Muscle layer of colon (tissue), 2 donors: Measurements from ENCODE around the gene CRYL1.

Source experiments
- H3K27ac ChIP-seq: one replicate; pipeline ENCODE4 v1.7.0; 2013; ENCODE audit warnings: low read depth, mild to moderate bottlenecking, low read length, moderate library complexity
- H3K27me3 ChIP-seq, 2 donors: one replicate each; pipeline ENCODE4 v1.7.0; 2013; ENCODE audit warnings: low read length in 2 of 2, mild to moderate bottlenecking in 2 of 2; ENCODE audit not compliant: insufficient read depth in 2 of 2, control insufficient read depth in 1 of 2
- H3K36me3 ChIP-seq: one replicate; pipeline ENCODE4 v1.7.0; 2013; ENCODE audit warnings: mild to moderate bottlenecking, low read length; ENCODE audit not compliant: insufficient read depth
- H3K4me1 ChIP-seq: one replicate; pipeline ENCODE4 v1.7.0; 2013; ENCODE audit warnings: mild to moderate bottlenecking, low read length; ENCODE audit not compliant: insufficient read depth
- H3K4me3 ChIP-seq, 2 donors: one replicate each; pipeline ENCODE4 v1.7.0; 2013; ENCODE audit warnings: low read length in 2 of 2, low read depth in 1 of 2, mild to moderate bottlenecking in 1 of 2, moderate library complexity in 1 of 2
- H3K9ac ChIP-seq: one replicate; pipeline ENCODE4 v1.7.0; 2013; ENCODE audit warnings: low read length
- H3K9me3 ChIP-seq: one replicate; pipeline ENCODE4 v1.7.0; 2013; ENCODE audit warnings: mild to moderate bottlenecking, low read length
- donor health status: abdominal sarcoma.
- donor health status: Adenocarcinoma of cecum.

CRYL1 gene

DNA sequence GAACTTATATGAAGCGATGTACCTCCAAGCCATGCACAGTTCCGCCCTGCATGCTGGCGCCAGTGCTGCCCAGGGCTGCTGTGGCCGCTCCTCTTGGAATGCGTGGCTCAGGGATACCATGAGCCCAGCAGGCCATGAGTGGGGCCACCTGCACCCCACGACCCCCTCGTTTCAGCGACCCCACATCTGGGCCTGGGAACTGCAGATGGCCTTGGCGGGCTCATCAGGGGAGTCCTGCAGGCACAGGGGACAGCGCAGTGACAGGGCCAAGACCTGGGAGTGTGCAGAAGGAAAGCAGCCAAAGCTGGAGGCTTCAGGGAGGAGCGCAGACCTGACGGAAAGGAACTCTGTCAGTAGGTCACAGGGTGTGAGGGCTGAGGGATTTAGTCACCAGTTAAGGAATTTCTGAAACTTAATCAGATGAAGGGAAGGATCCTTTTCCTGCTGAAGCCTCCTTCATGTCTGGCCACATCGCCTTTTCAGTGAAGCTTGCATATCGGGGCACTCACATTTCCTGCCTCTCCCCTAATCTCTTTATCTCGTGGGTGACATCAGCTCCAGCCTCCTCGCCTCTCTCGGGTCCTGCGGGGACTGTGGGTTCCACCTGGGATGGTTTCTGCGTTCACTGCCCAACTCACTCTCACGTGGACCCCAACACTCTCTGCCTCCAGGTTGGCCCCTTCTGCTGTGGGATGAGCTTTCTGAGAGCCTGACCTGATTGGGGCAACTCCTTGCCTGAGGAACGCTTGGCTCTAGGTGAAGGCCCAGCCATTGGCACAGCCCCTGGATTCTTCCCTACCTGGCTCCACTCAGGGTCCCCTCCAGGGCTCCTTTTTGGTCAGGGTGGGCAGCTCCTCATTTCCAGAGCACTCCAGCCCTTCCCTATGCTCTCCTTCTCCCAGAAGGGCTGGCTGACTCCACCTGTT lies 123.5 kb downstream of the CRYL1 start:
- H3K27me3 ChIP-seq: no peaks in the 10 kb centered on the region
- no peak overlapping the region for H3K9ac ChIP-seq
- H3K4me3 ChIP-seq: no peak overlapping the region
- H3K27ac ChIP-seq: no peak overlapping the region
- peaks cover 12% of the 10 kb centered on the region for H3K36me3 ChIP-seq
- no peaks in the 10 kb centered on the region for H3K9me3 ChIP-seq
- H3K4me1 ChIP-seq: no peaks in the 10 kb centered on the region

DNA sequence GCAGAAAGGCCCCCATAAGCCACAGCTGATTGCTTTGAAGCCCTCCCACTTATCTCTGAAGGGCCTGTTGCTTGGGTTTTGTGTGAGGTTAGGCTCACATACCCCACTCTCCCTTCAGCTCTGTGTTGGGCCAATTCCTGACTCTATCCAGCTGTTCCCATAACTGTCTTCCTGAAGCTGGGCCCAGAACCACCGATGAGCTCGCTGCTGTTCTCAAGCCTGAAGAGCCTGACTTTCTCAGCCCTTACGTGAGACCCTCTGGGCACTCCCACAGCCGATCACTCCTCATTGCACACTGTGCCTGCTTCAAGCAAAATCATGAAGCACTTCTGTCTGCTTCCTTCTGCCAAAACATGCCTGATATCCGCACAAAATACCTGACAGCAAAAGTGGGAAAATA lies 124.1 kb downstream of the CRYL1 start:
- Histone ChIP-seq H3K9me3 (no peaks in the 10 kb centered on the region), H3K27me3 (no peaks in the 10 kb centered on the region), H3K4me1 (no peaks in the 10 kb centered on the region), H3K4me3 (no peak overlapping the region), H3K9ac (no peak overlapping the region), H3K36me3 (peaks cover 12% of the 10 kb centered on the region), H3K27ac (no peak overlapping the region)

DNA sequence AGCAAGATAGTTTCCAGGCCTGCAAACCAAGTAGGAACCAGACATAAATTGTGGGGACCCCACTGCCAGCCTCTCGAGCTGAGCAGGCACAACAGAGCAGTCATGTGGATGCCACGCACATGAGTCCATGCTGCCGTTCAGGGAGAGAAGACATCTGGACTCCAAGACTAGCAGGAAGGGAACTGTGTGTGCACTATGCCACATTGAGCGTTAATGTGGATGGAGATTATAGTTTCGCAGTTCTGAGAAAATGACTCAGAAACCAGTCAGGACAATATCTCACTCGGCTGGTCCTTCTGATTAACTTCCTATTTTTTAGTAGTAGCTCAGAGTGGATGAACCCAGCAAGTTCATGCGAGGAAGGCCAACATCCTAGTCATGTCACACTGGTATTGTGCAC lies 124.9 kb downstream of the CRYL1 start:
- no peak overlapping the region for H3K9ac ChIP-seq
- H3K36me3 ChIP-seq: peaks cover 12% of the 10 kb centered on the region
- no peak overlapping the region for H3K4me3 ChIP-seq
- no peaks in the 10 kb centered on the region for H3K27me3 ChIP-seq
- H3K9me3 ChIP-seq: no peaks in the 10 kb centered on the region
- H3K4me1 ChIP-seq: no peaks in the 10 kb centered on the region
- H3K27ac ChIP-seq: no peak overlapping the region

DNA sequence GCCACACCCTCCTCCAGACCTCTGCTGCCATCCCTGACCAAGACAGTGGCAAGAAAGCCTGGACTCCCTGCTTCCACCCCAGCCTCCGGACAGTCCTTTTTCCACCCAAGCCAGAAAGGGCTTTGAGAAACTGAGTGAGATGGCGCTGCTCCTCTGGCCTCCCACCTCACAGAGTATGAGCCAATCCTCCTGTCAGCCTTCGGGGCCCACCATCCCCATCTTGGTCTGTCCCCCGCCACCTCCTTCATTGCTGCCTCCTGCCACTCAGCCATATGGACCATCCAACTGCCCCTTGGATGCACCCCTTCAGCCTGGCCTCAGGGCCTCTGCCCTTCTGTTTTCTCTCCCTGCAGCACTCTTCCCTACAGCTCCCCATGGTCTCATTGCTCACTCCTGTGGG lies 125.7 kb downstream of the CRYL1 start:
- no peaks in the 10 kb centered on the region for H3K9me3 ChIP-seq
- peaks cover 12% of the 10 kb centered on the region for H3K36me3 ChIP-seq
- no peak overlapping the region for H3K4me3 ChIP-seq
- H3K27me3 ChIP-seq: no peaks in the 10 kb centered on the region
- no peak overlapping the region for H3K9ac ChIP-seq
- H3K4me1 ChIP-seq: no peaks in the 10 kb centered on the region
- H3K27ac ChIP-seq: no peak overlapping the region

DNA sequence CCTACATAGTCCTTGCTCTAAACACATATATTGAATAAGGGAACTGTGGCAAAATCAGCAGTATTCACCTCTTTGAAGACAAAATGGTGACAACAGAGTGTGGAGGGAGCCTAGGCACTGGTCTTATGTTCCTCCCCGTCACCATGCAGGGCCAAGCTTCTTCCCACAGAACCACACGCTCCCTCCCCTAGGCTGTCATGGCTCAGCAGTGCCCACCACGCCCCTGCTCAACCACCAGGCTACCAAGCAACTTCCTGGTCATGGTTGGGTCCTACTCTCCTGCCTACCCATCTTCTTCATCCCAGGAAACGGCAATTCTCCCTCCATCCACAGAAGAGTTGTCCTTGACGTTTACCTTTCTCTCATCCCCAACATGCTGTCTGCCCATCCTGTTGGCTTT lies 126.1 kb downstream of the CRYL1 start:
- no peak overlapping the region for H3K9ac ChIP-seq
- no peak overlapping the region for H3K4me3 ChIP-seq
- H3K27ac ChIP-seq: no peak overlapping the region
- H3K27me3 ChIP-seq: no peaks in the 10 kb centered on the region
- H3K4me1 ChIP-seq: no peaks in the 10 kb centered on the region
- H3K36me3 ChIP-seq: peaks cover 12% of the 10 kb centered on the region
- H3K9me3 ChIP-seq: no peaks in the 10 kb centered on the region

DNA sequence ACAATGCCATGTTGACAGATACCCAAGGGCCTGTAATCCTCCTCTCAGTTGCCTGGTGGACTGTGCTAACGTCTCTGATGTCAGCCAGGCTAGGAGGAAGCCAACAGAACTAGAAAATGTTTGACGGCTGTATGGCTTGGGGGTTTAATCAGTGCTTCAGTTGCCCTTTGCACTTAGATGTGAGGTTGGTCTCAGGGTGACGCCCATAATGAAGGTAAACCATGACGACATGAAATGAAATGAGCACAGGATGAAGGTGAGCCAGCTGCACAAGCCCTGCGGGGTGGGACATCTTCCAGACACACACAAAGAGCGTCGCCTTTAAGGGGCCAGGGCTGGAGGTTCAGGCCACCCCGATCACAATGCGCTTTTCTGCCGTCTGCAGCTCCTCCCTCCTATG lies 127.2 kb downstream of the CRYL1 start:
- H3K4me3 ChIP-seq: no peak overlapping the region
- H3K9ac ChIP-seq: no peak overlapping the region
- no peaks in the 10 kb centered on the region for H3K4me1 ChIP-seq
- H3K27me3 ChIP-seq: no peaks in the 10 kb centered on the region
- no peak overlapping the region for H3K27ac ChIP-seq
- peaks cover 6% of the 10 kb centered on the region for H3K36me3 ChIP-seq
- H3K9me3 ChIP-seq: no peaks in the 10 kb centered on the region

DNA sequence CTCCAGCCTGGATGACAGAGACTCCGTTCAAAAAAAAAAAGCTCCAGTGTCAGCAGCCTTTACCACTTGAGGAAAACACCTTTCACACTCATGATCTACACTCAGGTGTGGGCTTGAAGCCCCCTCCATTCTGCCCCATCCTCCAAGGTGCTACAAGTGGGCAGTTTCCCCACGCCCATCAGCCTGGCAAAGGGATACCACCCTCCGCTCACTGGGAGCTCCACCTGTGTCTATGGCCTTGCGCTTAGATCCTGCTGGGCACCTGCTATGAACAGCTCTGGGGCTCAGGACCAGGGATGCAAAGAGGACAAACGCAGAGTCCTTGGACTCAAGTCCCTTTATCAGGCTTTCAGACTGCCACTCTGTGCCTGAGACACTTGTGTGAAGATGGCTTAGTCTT lies 127.8 kb downstream of the CRYL1 start:
- no peaks in the 10 kb centered on the region for H3K4me1 ChIP-seq
- no peak overlapping the region for H3K27ac ChIP-seq
- H3K4me3 ChIP-seq: no peak overlapping the region
- H3K9me3 ChIP-seq: no peaks in the 10 kb centered on the region
- no peak overlapping the region for H3K9ac ChIP-seq
- H3K27me3 ChIP-seq: no peaks in the 10 kb centered on the region
- H3K36me3 ChIP-seq: peaks cover under 1% of the 10 kb centered on the region

DNA sequence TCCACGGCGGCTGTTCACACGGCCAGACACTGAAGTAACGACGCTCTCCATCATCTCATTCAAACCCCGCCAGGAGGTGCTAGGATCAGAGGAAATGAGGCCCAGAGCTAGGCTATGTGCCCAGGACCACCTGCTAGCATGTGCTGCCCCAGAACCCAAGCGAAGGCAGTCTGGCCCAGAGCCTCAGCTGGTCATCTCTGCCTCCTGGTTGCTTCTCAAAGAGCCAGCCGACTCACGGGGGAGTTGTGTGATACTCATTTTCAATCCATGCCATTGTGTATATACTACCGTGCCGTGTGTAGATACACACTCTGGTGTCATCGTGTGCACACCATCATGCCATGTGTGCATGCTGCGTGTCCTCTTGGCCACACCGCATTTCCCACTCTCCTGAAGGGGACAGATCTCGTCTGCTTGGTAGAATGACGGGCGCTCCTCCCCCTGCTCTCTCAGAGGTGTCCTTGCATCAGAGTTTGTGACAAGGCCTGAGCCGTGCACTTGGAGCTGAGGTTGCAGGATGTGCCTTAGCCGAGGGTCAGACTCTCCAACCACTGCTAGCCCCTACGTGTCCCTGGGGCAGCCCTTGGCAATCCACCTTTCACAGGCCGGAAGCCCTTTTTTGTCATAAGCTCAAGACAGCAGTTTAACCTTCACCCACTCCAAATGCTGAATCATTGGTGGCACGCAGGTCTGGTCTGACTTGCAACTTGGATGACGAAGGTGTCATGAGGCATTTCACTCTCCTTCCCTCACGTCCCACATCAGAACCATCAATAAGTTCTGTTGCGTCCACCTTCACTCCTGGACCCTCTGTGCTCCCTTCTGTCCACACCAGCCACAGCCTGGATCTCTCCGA lies 130.4 kb downstream of the CRYL1 start:
- Histone ChIP-seq H3K4me3 (no peak overlapping the region), H3K4me1 (no peaks in the 10 kb centered on the region), H3K27me3 (no peaks in the 10 kb centered on the region), H3K9ac (no peak overlapping the region), H3K9me3 (no peaks in the 10 kb centered on the region), H3K27ac (no peak overlapping the region), H3K36me3 (no peaks in the 10 kb centered on the region)

DNA sequence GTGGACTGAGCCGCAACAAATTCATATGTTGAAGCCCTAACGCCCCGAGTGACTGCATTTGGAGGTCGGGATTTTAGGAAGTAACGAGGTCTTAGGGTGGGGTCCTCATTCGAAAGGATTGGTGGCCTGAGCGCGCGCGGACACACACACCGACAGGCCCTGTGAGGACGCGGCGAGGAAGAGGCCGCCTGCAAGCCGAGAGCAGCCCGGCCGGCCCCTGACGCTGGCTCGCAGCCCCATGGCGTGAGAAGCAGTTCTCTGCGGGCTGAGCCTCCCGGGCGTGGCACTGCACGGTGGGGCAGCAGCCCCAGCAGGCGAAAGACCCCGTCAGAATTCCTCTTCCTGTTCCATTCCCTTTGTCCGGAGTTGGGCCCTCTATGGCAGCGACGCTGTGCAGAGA lies 131.2 kb downstream of the CRYL1 start:
- H3K9ac ChIP-seq: no peak overlapping the region
- H3K27me3 ChIP-seq: no peaks in the 10 kb centered on the region
- no peak overlapping the region for H3K27ac ChIP-seq
- no peaks in the 10 kb centered on the region for H3K4me1 ChIP-seq
- H3K9me3 ChIP-seq: no peaks in the 10 kb centered on the region
- no peaks in the 10 kb centered on the region for H3K36me3 ChIP-seq
- H3K4me3 ChIP-seq: no peak overlapping the region

DNA sequence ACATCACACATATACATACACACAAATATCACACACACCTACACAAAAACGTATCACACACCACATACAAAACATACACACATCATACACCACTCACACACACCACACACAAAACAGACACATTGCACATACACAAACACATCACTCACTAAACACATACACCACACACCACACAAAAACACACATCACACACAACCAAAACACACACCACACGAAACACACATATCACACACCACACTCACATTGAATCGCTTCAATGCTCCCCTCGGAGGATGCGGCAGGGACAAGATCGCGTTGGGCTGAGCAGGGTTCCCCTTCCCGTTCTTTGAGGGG lies 131.5 kb downstream of the CRYL1 start:
- no peaks in the 10 kb centered on the region for H3K4me1 ChIP-seq
- no peak overlapping the region for H3K27ac ChIP-seq
- H3K27me3 ChIP-seq: no peaks in the 10 kb centered on the region
- no peaks in the 10 kb centered on the region for H3K36me3 ChIP-seq
- H3K9me3 ChIP-seq: no peaks in the 10 kb centered on the region
- no peak overlapping the region for H3K9ac ChIP-seq
- H3K4me3 ChIP-seq: no peak overlapping the region

DNA sequence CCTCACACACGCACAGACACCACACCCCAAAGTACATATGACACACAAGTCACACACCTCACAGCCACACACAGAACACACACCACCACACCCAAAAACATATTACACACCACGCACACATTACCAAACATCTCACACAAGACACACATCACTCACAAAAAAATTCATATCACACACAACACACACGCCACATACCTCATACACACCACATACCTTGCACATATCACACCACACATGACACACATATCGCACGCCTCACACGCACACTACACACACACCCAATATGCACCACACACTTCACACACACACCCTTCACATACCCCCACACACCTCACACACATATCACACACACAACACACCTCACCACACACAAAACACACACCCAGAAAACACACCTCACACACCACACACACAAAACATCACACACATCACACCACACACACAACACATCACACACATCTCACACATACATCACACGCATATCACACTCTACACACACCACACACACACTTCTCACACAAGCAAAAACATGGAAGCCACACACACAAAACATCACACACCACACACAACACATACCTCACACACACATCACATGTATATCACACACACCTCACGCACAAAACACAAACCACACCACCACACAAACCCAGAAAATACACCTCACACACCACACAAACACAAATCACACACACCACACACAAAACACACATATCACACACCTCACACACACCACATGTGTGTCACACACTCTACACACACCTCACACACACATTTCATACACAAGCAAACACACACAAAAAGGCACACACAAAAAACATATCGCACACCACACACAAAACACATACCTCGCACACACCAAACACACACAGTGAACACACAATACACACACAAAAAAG lies 132.1 kb downstream of the CRYL1 start:
- Histone ChIP-seq H3K4me3 (no peak overlapping the region), H3K27ac (no peak overlapping the region), H3K9ac (no peak overlapping the region), H3K4me1 (no peaks in the 10 kb centered on the region), H3K36me3 (no peaks in the 10 kb centered on the region), H3K9me3 (no peaks in the 10 kb centered on the region), H3K27me3 (no peaks in the 10 kb centered on the region)
